Activated B cell treated with CpG ODN at 0.5 μM for 24 hours (primary cell): ENCODE results near the gene NAALADL2. TPM values are rescaled to one million over a fixed set of nuclear protein-coding genes. Genes with fewer than 3 reads are reported as not detected.

Experiments
- ATAC-seq: fragments of 200-7000 bp; cut with Tn5 transposase; one replicate; pipeline ENCODE4 v1.10.0; 2021; ENCODE audit warnings: low read depth, mild to moderate bottlenecking, moderate library complexity
- CTCF ChIA-PET: fragments of 350-600 bp; sonication (Branson Sonifier 250); formaldehyde crosslinking; loops from one replicate; lab custom pipeline; 2021; ENCODE audit warnings: antibody characterized with exemption; lab: Charles Lee
- POLR2A ChIA-PET: fragments of 350-600 bp; sonication (Branson Sonifier 250); formaldehyde crosslinking; loops from one replicate; lab custom pipeline; 2021; ENCODE audit warnings: antibody characterized with exemption; lab: Charles Lee
- DNase-seq: peaks from one replicate; pipeline ENCODE4 v3.0.0; 2022
- H3K27ac Mint-ChIP-seq: one replicate; pipeline ENCODE4 v1.8.0; 2020; ENCODE audit warnings: mixed read lengths
- H3K27me3 Mint-ChIP-seq: one replicate; pipeline ENCODE4 v1.8.0; 2021; ENCODE audit warnings: mixed read lengths
- H3K36me3 Mint-ChIP-seq: one replicate; pipeline ENCODE4 v1.8.0; 2021; ENCODE audit warnings: low read depth, mixed read lengths
- H3K4me1 Mint-ChIP-seq: one replicate; pipeline ENCODE4 v1.8.0; 2021; ENCODE audit warnings: mixed read lengths
- H3K4me3 Mint-ChIP-seq: one replicate; pipeline ENCODE4 v1.8.0; 2020; ENCODE audit warnings: mild to moderate bottlenecking, mixed read lengths
- H3K9me3 Mint-ChIP-seq: one replicate; pipeline ENCODE4 v1.8.0; 2020; ENCODE audit warnings: mixed read lengths
- intact Hi-C: fragments of 100-400 bp; cut with micrococcal nuclease; formaldehyde crosslinking; loops from one replicate; pipeline ENCODE4 v1.15.1; 2024
- total RNA-seq: library from RNA; stranded (reverse); gene quantifications from 2 replicates; pipeline ENCODE4 v1.2.3, GENCODE V29; 2022
- TF ChIP-seq, protein P1 (sequence below): fragments of 200-600 bp; IDR thresholded peaks from one replicate; pipeline ENCODE4 v1.8.0; 2022; ENCODE audit warnings: antibody characterized with exemption, mild to moderate bottlenecking

Gene NAALADL2
- total RNA-seq, 1 donor from 2014 or later: not detected

DNA sequence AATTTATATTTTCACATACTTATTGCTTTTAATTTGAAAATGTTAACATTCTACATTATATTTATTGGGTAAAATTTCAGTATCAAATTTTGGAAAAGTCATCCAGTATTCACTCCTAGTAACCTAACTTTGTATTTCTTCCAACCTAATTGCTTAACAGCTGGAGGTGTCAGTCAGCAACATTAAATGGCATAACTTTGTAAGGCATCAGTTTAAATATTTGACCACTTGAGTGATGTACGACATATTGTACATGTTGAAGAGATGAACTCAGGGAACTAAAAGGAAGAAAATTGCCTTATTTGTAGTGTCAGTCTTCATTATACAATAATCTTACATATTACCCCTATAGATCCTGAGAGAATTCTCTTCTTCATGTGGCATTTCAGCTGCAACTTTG, 326.8 kb downstream of the NAALADL2 start:
- intact Hi-C loops: no loop called here
- ATAC-seq (no peak), DNase-seq (no peak)
- no peaks in the 10 kb centered on the region for H3K27me3 Mint-ChIP-seq
- no peak overlapping the region for H3K4me3 Mint-ChIP-seq
- no peaks in the 10 kb centered on the region for H3K4me1 Mint-ChIP-seq
- H3K27ac Mint-ChIP-seq: no peak overlapping the region
- POLR2A ChIA-PET: no interaction called here
- no peaks in the 10 kb centered on the region for H3K36me3 Mint-ChIP-seq
- TF ChIP-seq, protein P1, sequence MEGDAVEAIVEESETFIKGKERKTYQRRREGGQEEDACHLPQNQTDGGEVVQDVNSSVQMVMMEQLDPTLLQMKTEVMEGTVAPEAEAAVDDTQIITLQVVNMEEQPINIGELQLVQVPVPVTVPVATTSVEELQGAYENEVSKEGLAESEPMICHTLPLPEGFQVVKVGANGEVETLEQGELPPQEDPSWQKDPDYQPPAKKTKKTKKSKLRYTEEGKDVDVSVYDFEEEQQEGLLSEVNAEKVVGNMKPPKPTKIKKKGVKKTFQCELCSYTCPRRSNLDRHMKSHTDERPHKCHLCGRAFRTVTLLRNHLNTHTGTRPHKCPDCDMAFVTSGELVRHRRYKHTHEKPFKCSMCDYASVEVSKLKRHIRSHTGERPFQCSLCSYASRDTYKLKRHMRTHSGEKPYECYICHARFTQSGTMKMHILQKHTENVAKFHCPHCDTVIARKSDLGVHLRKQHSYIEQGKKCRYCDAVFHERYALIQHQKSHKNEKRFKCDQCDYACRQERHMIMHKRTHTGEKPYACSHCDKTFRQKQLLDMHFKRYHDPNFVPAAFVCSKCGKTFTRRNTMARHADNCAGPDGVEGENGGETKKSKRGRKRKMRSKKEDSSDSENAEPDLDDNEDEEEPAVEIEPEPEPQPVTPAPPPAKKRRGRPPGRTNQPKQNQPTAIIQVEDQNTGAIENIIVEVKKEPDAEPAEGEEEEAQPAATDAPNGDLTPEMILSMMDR: no peak
- peaks cover 5% of the 10 kb centered on the region for H3K9me3 Mint-ChIP-seq
- CTCF ChIA-PET: no interaction called here

DNA sequence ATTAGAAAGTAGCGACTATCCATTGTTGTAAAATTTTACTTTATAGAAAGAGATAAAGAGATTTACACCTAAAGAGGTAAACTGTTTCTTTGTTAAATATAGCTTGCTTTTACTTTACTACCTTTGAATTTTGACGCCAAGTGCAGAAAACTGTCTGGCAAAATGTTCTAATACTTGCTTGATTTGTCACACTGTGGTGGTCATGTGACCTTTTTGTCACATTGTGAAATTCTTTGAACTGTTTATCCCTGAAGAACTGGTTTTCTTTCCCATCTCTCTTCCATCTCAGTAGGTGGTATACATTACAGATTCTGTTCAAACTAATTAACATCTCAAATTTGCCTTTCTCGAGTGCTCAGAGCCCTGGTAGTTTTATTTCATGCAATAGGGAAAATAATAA, 327.4 kb downstream of the NAALADL2 start:
- no peak for ATAC-seq
- intact Hi-C loops: no loop called here
- ChIA-PET CTCF (no interaction called here), POLR2A (no interaction called here)
- Mint-ChIP-seq H3K27me3 (no peaks in the 10 kb centered on the region), H3K36me3 (no peaks in the 10 kb centered on the region), H3K4me3 (no peak overlapping the region), H3K9me3 (peaks cover 8% of the 10 kb centered on the region), H3K4me1 (no peaks in the 10 kb centered on the region), H3K27ac (no peak overlapping the region)
- TF ChIP-seq, protein P1: no peak
- DNase-seq: no peak

DNA sequence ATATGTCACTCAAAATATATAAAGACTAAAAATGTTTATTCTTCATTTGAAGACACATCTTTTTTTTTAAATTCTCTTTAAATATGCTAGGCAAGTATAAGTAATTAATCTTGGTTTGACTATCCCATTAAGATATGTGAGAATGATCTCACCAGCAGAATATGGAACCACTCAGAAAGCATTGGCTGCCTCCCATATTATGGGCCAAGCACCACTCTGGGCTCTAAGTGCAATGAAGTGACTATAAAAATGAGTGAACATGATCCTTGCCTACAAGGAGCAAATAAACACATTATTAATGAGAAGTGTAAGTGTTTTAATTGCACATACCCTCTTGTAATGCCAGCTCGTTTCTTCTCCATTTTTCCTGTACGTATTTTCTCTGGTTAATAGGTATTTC, 328.5 kb downstream of the NAALADL2 start:
- no peak overlapping the region for H3K4me3 Mint-ChIP-seq
- DNase-seq (no peak), ATAC-seq (no peak)
- POLR2A ChIA-PET: no interaction called here
- H3K4me1 Mint-ChIP-seq: no peaks in the 10 kb centered on the region
- H3K27ac Mint-ChIP-seq: no peak overlapping the region
- CTCF ChIA-PET: no interaction called here
- peaks cover 8% of the 10 kb centered on the region for H3K9me3 Mint-ChIP-seq
- H3K27me3 Mint-ChIP-seq: no peaks in the 10 kb centered on the region
- intact Hi-C loops: no loop called here
- H3K36me3 Mint-ChIP-seq: no peaks in the 10 kb centered on the region
- TF ChIP-seq, protein P1: no peak

DNA sequence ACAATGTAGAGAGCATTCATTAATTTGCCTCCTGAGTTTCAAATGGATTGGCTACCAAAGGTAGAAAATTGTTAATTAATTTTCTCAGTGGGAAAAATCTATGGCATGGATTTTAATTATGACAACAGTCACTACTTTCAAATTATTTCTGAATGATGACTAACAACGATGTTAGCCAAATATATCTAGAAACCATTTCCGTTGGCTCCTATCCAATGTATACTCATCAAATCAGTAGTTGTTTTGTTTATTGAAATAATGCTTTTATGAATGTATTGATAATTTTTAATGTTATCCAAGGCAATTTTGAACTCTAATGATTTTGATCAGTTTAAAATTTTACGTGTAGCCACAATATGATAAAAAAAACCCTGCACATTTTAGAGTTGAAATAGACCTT, 333.4 kb downstream of the NAALADL2 start:
- Mint-ChIP-seq H3K36me3 (no peaks in the 10 kb centered on the region), H3K27me3 (no peaks in the 10 kb centered on the region), H3K4me3 (no peak overlapping the region), H3K27ac (no peak overlapping the region), H3K4me1 (no peaks in the 10 kb centered on the region), H3K9me3 (peaks cover 9% of the 10 kb centered on the region)
- DNase-seq (no peak), ATAC-seq (no peak)
- ChIA-PET POLR2A (no interaction called here), CTCF (no interaction called here)
- TF ChIP-seq, protein P1: no peak
- intact Hi-C loops: no loop called here

DNA sequence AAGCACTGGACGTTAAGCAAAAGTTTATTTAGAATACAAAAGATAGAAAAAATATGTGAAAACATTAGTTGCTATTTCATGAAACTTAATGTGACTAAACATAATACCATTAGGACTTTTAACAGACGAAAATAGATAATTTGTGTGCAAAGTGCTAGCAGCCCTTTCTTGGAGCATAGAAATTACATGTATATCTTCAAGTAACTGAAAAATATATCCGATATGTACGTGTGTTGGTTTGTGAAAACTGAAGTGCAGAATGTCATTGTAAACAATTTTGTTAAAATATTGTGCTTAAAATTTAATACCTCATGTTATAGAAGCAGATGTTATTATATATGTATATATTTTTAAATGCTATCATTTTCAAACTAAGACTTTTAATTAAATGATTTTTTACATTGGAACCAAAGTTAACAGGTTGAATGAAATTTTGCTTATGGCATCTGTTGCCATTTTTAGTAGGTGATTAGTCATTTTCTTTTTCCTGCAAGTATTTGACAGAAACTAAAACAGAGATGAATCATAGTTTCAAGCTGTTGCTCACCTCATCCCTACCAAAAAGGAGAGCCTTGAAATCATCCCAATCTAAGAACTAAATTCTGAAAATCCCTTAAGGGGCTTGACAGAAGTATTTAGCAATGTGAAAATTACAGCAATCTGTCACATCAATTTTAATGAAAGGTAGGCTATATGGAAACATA, 334.8 kb downstream of the NAALADL2 start:
- DNase-seq (no peak), ATAC-seq (no peak)
- Mint-ChIP-seq H3K9me3 (peaks cover 5% of the 10 kb centered on the region), H3K4me3 (no peak overlapping the region), H3K27me3 (no peaks in the 10 kb centered on the region), H3K36me3 (no peaks in the 10 kb centered on the region), H3K27ac (no peak overlapping the region), H3K4me1 (no peaks in the 10 kb centered on the region)
- TF ChIP-seq, protein P1: no peak
- ChIA-PET POLR2A (no interaction called here), CTCF (no interaction called here)
- intact Hi-C loops: no loop called here
